Neural crest cell (in vitro differentiated cells): ENCODE measurements around the gene PFKP. TPM values are rescaled to one million over a fixed set of nuclear protein-coding genes. Genes with fewer than 3 reads are reported as not detected.

Experiments used
- DNase-seq: peaks from one replicate; pipeline ENCODE4 v3.0.0; 2021; ENCODE audit warnings: low read depth, mixed read lengths, low spot score
- H3K27ac Mint-ChIP-seq: one replicate; pipeline ENCODE4 v1.8.0; 2021; ENCODE audit warnings: mild to moderate bottlenecking, mixed read lengths; ENCODE audit not compliant: unreplicated experiment
- H3K27me3 Mint-ChIP-seq: 2 replicates; pipeline ENCODE4 v1.8.0; 2021; ENCODE audit warnings: low read depth, mild to moderate bottlenecking, mixed read lengths
- H3K36me3 Mint-ChIP-seq: 2 replicates; pipeline ENCODE4 v1.8.0; 2021; ENCODE audit warnings: low read depth, mild to moderate bottlenecking, mixed read lengths
- H3K4me1 Mint-ChIP-seq: 2 replicates; pipeline ENCODE4 v1.8.0; 2021; ENCODE audit warnings: mixed read lengths
- H3K4me3 Mint-ChIP-seq: one replicate; pipeline ENCODE4 v1.8.0; 2021; ENCODE audit warnings: mild to moderate bottlenecking, mixed read lengths
- H3K9me3 Mint-ChIP-seq: 2 replicates; pipeline ENCODE4 v1.8.0; 2021; ENCODE audit warnings: mixed read lengths
- total RNA-seq: library from RNA; stranded (reverse); gene quantifications from 2 replicates; pipeline ENCODE4 v1.2.1, GENCODE V29; 2021
- TF ChIP-seq, protein P1 (sequence below): fragments of 200-600 bp; sonication (generic); conservative IDR thresholded peaks from 2 replicates; pipeline ENCODE4 v1.5.0; 2021; ENCODE audit warnings: antibody characterized with exemption, mild to moderate bottlenecking

Gene PFKP
- total RNA-seq, 1 donor from 2014 or later: 18.9 TPM

DNA sequence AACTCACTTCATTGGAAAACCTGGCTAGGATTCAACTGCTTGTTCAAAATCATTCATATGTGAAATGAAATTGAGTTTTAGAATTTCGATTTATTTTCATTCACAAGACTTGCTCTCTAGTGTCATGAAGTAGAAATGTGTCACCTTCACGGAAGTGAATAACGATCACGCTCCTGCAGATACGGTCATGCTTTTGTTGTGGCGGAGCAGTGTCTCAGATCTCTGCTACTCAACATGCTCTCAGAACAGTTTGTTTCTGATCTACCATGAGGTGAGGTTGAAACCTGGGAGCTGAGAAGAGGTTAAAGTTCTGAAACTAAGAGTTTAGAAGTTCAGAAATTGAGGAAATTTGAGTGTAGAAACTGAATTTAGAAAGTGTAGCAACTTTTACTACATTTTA, 119.0 kb downstream of the PFKP start:
- no peak for DNase-seq
- Mint-ChIP-seq H3K27me3 (peaks cover 13% of the 10 kb centered on the region), H3K36me3 (peaks cover 2% of the 10 kb centered on the region), H3K9me3 (peaks cover 2% of the 10 kb centered on the region), H3K4me3 (no peak overlapping the region), H3K27ac (no peak overlapping the region), H3K4me1 (peaks cover 17% of the 10 kb centered on the region)
- TF ChIP-seq, protein P1, sequence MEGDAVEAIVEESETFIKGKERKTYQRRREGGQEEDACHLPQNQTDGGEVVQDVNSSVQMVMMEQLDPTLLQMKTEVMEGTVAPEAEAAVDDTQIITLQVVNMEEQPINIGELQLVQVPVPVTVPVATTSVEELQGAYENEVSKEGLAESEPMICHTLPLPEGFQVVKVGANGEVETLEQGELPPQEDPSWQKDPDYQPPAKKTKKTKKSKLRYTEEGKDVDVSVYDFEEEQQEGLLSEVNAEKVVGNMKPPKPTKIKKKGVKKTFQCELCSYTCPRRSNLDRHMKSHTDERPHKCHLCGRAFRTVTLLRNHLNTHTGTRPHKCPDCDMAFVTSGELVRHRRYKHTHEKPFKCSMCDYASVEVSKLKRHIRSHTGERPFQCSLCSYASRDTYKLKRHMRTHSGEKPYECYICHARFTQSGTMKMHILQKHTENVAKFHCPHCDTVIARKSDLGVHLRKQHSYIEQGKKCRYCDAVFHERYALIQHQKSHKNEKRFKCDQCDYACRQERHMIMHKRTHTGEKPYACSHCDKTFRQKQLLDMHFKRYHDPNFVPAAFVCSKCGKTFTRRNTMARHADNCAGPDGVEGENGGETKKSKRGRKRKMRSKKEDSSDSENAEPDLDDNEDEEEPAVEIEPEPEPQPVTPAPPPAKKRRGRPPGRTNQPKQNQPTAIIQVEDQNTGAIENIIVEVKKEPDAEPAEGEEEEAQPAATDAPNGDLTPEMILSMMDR: no peak

Other genes with a start within 250 kb of the PFKP start
- gene PITRM1, start 105.2 kb downstream of the PFKP start, total RNA-seq: 46.6 and 47.4 TPM in 2 replicates